Spleen (tissue), 7 donors: ENCODE results near the gene PTCD3.

Experiments used
- CTCF ChIP-seq, 11 experiments: fragments of 200-600 bp in 7 of 11; fragments of 450-650 bp in 4 of 11; sonication (generic) in 4 of 11; IDR thresholded peaks in 8 of 11; conservative IDR thresholded peaks in 3 of 11; 1 replicate in 7 of 11; 2 replicates in 4 of 11; pipeline versions ENCODE4 v1.4.0 to v1.8.0; 2016 to 2021; ENCODE audit warnings: antibody characterized with exemption in 11 of 11, inconsistent platforms in 4 of 11, mild to moderate bottlenecking in 1 of 11
- POLR2A ChIP-seq, 3 donors: fragments of 450-650 bp; IDR thresholded peaks; one replicate each; pipeline ENCODE4 v1.5.1; 2017; ENCODE audit warnings: antibody characterized with exemption in 3 of 3, mild to moderate bottlenecking in 1 of 3
- POLR2AphosphoS5 ChIP-seq, 3 donors: sonication (generic); formaldehyde crosslinking; IDR thresholded peaks; one replicate each; pipeline ENCODE4 v1.5.1; 2017; ENCODE audit warnings: antibody characterized with exemption in 3 of 3
- donor health status: DM: no; HTN: no; CAD: no; lungs with moderate emphysema.
- donor health status: DM: no; HTN: no; CAD: no.
- donor health status: DM: no; HTN: no; CAD: no.

- TF ChIP-seq CTCF (IDR thresholded peaks at IDR 0.05 in 8 of 11, conservative IDR thresholded peaks at IDR 0.05 in 3 of 11) (no peak), POLR2AphosphoS5 (IDR thresholded peaks at IDR 0.05) (no peak), POLR2A (IDR thresholded peaks at IDR 0.05) (no peak)
Measured at GRCh38 chr2:86081724-86082123, 24.3 kb upstream of the PTCD3 start.
